HEK293T (cell line): ENCODE results near the gene SSH3.

Experiments
- ARNT ChIP-seq: fragments of 450-650 bp; IDR thresholded peaks from 2 replicates; pipeline ENCODE4 v1.6.1; 2017; ENCODE audit warnings: mild to moderate bottlenecking
- BHLHE40 ChIP-seq: fragments of 450-650 bp; IDR thresholded peaks from 2 replicates; pipeline ENCODE4 v1.6.1; 2016; ENCODE audit warnings: mild to moderate bottlenecking, moderate library complexity, borderline replicate concordance
- ELF4 ChIP-seq: fragments of 450-650 bp; IDR thresholded peaks from 2 replicates; pipeline ENCODE4 v1.6.1; 2017; ENCODE audit warnings: antibody characterized with exemption
- FOXA1 ChIP-seq: fragments of 450-650 bp; IDR thresholded peaks from 2 replicates; pipeline ENCODE4 v1.6.1; 2016; ENCODE audit warnings: mild to moderate bottlenecking
- FOXK2 ChIP-seq: fragments of 450-650 bp; IDR thresholded peaks from 2 replicates; pipeline ENCODE4 v1.6.1; 2016; ENCODE audit warnings: mild to moderate bottlenecking
- FOXM1 ChIP-seq: fragments of 450-650 bp; IDR thresholded peaks from 2 replicates; pipeline ENCODE4 v1.6.1; 2017; ENCODE audit warnings: mild to moderate bottlenecking, borderline replicate concordance
- HDGF ChIP-seq: fragments of 450-650 bp; IDR thresholded peaks from 2 replicates; pipeline ENCODE4 v1.6.1; 2017; ENCODE audit warnings: antibody characterized with exemption, borderline replicate concordance
- L3MBTL2 ChIP-seq: fragments of 450-650 bp; conservative IDR thresholded peaks from 2 replicates; pipeline ENCODE4 v1.6.1; 2016; ENCODE audit warnings: mild to moderate bottlenecking
- SP1 ChIP-seq: fragments of 450-650 bp; IDR thresholded peaks from 2 replicates; pipeline ENCODE4 v1.6.1; 2017
- TARDBP ChIP-seq: fragments of 450-650 bp; IDR thresholded peaks from 2 replicates; pipeline ENCODE4 v1.6.1; 2016
- ZNF384 ChIP-seq: fragments of 450-650 bp; IDR thresholded peaks from 2 replicates; pipeline ENCODE4 v1.6.1; 2016
- TF ChIP-seq, protein P1 (sequence below): fragments of 450-650 bp; IDR thresholded peaks from 2 replicates; pipeline ENCODE4 v1.6.1; 2016

DNA sequence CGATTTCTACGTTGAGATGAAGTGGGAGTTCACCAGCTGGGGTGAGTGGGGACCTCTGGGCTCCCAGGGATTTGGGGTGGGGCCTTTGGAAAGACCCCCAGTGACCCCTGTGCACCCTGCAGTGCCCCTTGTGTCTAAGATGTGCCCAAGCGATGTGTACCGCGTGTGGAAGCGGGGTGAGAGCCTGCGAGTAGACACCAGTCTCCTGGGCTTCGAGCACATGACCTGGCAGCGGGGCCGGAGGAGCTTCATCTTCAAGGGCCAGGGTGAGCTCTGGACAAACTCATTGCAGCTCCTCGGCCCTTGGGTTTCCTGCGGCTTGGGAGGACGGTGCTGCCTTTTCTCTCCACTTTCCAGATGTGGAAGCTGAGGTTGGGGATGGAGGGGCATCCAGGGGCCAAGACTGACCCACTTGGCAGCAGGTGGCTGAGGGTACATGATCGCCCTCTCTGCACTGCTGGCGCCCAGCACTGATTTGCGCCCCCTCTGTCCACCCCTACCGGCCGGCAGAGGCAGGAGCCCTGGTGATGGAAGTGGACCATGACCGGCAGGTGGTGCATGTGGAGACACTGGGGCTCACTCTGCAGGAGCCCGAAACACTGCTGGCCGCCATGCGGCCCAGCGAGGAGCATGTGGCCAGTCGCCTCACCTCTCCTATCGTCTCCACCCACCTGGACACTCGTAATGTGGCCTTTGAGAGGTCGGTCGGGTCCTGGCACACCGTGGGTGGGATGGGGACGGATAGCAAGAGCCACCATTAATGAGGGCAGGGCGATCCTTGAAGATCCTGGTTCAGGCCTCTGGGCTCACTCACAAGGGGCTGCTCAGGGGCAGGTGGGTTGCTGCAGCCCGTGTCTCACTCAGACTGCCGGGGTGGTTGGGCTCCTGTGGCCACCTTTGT is 11.6 kb upstream of the SSH3 start:
- TF ChIP-seq FOXA1 (no peak), SP1 (no peak), FOXM1 (no peak), L3MBTL2 (no peak), FOXK2 (no peak), ARNT (no peak), BHLHE40 (no peak), HDGF (no peak), TARDBP (no peak), ZNF384 (no peak), ELF4 (no peak)
- TF ChIP-seq, protein P1, sequence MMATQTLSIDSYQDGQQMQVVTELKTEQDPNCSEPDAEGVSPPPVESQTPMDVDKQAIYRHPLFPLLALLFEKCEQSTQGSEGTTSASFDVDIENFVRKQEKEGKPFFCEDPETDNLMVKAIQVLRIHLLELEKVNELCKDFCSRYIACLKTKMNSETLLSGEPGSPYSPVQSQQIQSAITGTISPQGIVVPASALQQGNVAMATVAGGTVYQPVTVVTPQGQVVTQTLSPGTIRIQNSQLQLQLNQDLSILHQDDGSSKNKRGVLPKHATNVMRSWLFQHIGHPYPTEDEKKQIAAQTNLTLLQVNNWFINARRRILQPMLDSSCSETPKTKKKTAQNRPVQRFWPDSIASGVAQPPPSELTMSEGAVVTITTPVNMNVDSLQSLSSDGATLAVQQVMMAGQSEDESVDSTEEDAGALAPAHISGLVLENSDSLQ = no peak
